ENCODE data around the gene PLEKHA6.

The PLEKHA6 gene

GRCh38 chr1:204203206-204203767 is 156.4 kb downstream of the PLEKHA6 start:
- DNase-seq = no peak

- DNase-seq = no peak
Observed at GRCh38 chr1:204202481-204202880, 157.2 kb downstream of the PLEKHA6 start.

GRCh38 chr1:204201348-204202040 is 158.2 kb downstream of the PLEKHA6 start:
- no peak for DNase-seq

GRCh38 chr1:204199579-204199978 is 160.2 kb downstream of the PLEKHA6 start:
- no peak for DNase-seq

GRCh38 chr1:204198348-204199340 is 161.1 kb downstream of the PLEKHA6 start:
- DNase-seq = peak; percentile 69

- no peak for DNase-seq
Observed at GRCh38 chr1:204197068-204197467, 162.7 kb downstream of the PLEKHA6 start.

- DNase-seq = no peak
Observed at GRCh38 chr1:204196068-204196795, 163.5 kb downstream of the PLEKHA6 start, which contains the start of gene KISS1. Gene KISS1, minus strand, starts transcription at chr1:204196491. Its CDS starts 3,615 bp downstream, at chr1:204192876.

GRCh38 chr1:204194771-204195170 is 165.0 kb downstream of the PLEKHA6 start:
- no peak for DNase-seq

- no peak for DNase-seq
Observed at GRCh38 chr1:204194080-204194479, 165.6 kb downstream of the PLEKHA6 start.

GRCh38 chr1:204192589-204193352 is 167.0 kb downstream of the PLEKHA6 start:
- DNase-seq = no peak

GRCh38 chr1:204192046-204192445 is 167.7 kb downstream of the PLEKHA6 start:
- no peak for DNase-seq

GRCh38 chr1:204191456-204191855 is 168.3 kb downstream of the PLEKHA6 start:
- DNase-seq = no peak

GRCh38 chr1:204190212-204191211 is 169.2 kb downstream of the PLEKHA6 start:
- peak; percentile 33 for DNase-seq

GRCh38 chr1:204188959-204189639 is 170.6 kb downstream of the PLEKHA6 start:
- DNase-seq = no peak

GRCh38 chr1:204186597-204186996 is 173.1 kb downstream of the PLEKHA6 start:
- no peak for DNase-seq

GRCh38 chr1:204181116-204181515 is 178.6 kb downstream of the PLEKHA6 start:
- no peak for DNase-seq

GRCh38 chr1:204180133-204180532 is 179.6 kb downstream of the PLEKHA6 start:
- DNase-seq = no peak

- DNase-seq = no peak
Observed at GRCh38 chr1:204178487-204179281, 181.0 kb downstream of the PLEKHA6 start.

- DNase-seq = no peak
Observed at GRCh38 chr1:204177133-204177532, 182.6 kb downstream of the PLEKHA6 start.
